ENCODE results near the gene HOXA3.

- TF ChIP-seq, protein P1, sequence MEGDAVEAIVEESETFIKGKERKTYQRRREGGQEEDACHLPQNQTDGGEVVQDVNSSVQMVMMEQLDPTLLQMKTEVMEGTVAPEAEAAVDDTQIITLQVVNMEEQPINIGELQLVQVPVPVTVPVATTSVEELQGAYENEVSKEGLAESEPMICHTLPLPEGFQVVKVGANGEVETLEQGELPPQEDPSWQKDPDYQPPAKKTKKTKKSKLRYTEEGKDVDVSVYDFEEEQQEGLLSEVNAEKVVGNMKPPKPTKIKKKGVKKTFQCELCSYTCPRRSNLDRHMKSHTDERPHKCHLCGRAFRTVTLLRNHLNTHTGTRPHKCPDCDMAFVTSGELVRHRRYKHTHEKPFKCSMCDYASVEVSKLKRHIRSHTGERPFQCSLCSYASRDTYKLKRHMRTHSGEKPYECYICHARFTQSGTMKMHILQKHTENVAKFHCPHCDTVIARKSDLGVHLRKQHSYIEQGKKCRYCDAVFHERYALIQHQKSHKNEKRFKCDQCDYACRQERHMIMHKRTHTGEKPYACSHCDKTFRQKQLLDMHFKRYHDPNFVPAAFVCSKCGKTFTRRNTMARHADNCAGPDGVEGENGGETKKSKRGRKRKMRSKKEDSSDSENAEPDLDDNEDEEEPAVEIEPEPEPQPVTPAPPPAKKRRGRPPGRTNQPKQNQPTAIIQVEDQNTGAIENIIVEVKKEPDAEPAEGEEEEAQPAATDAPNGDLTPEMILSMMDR (IDR thresholded peaks at IDR 0.05) = no peak
- TF ChIP-seq POLR2A (IDR thresholded peaks at IDR 0.05; ENCODE audit: low read depth) = no peak
Measured at GRCh38 chr7:27194002-27194352, 41.6 kb upstream of the HOXA3 start.

Measured in esophagus muscularis mucosa (tissue), 3 donors.